ENCODE results near the gene EDC4.

Gene EDC4

DNA sequence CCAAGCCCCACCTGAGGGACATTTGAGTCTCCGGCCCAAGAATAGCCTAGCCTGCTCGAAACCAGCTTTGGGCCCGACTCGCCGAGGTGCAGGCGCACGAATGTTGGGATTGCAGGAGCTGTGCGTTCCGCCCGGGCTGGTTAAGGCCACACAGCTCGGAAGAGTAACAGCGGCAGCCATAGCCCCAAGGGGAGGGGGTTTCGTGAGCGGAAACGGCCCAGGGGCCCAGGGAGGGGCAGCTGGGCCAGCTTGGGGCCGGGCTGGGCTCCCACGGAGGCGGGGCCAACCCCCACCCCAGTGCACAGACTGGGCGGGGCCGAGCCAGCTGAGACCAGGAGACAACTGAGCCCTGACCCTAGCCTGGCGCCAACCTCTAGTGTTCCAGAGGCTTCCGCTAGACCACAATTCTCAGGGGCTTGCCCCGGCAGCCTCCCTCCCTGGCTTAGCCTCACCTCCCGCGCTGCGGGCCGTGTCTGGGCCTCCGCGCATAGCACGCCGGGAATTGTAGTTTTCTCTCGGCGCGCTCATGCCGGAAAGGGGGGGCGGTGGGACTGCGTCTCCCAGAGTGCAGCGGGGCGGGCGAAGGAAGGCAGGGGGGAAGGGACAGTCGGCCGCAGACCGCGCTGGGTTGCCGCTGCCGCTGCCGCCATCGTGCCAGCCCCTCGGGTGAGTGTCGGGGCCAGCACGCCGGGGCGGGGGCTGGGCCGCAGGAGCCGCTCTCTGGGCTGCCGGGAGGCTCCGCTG lies 26.4 kb upstream of the EDC4 start, which contains the start of gene NUTF2 (continued):
- TF ChIP-seq, protein P1, sequence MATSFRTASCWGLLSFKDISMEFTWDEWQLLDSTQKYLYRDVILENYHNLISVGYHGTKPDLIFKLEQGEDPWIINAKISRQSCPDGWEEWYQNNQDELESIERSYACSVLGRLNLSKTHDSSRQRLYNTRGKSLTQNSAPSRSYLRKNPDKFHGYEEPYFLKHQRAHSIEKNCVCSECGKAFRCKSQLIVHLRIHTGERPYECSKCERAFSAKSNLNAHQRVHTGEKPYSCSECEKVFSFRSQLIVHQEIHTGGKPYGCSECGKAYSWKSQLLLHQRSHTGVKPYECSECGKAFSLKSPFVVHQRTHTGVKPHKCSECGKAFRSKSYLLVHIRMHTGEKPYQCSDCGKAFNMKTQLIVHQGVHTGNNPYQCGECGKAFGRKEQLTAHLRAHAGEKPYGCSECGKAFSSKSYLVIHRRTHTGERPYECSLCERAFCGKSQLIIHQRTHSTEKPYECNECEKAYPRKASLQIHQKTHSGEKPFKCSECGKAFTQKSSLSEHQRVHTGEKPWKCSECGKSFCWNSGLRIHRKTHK (tag by site-specific recombination; IDR thresholded peaks at IDR 0.05), result no peak
- peak; percentile 72 for TF ChIP-seq ZNF843 (tag by site-specific recombination; IDR thresholded peaks at IDR 0.05)
- TF ChIP-seq, protein P2, sequence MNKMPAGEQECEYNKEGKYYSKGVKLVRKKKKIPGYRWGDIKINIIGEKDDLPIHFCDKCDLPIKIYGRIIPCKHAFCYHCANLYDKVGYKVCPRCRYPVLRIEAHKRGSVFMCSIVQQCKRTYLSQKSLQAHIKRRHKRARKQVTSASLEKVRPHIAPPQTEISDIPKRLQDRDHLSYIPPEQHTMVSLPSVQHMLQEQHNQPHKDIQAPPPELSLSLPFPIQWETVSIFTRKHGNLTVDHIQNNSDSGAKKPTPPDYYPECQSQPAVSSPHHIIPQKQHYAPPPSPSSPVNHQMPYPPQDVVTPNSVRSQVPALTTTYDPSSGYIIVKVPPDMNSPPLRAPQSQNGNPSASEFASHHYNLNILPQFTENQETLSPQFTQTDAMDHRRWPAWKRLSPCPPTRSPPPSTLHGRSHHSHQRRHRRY (tag by site-specific recombination; IDR thresholded peaks at IDR 0.05), result no peak
- 0 out of 2 replicates have a peak, but pooled peaks have one; percentile 26 for TF ChIP-seq OVOL3 (tag by site-specific recombination; IDR thresholded peaks at IDR 0.05)
- peak; percentile 99 for TF ChIP-seq ZNF76 (tag by site-specific recombination; IDR thresholded peaks at IDR 0.05; ENCODE audit: borderline replicate concordance, low read depth)
- no peak; the same call in 1 of the 2 replicates for TF ChIP-seq ZNF23 (tag by site-specific recombination; IDR thresholded peaks at IDR 0.05; ENCODE audit: borderline replicate concordance)
- no peak for TF ChIP-seq BCL11A (tag by site-specific recombination; IDR thresholded peaks at IDR 0.05; ENCODE audit: low read depth)
- TF ChIP-seq SP2 (tag by site-specific recombination; IDR thresholded peaks at IDR 0.05), result peak; percentile 86
- TF ChIP-seq ZNF660 (tag by site-specific recombination; IDR thresholded peaks at IDR 0.05), result peak; percentile 24; the same call in 1 of the 2 replicates
- TF ChIP-seq, protein P3, sequence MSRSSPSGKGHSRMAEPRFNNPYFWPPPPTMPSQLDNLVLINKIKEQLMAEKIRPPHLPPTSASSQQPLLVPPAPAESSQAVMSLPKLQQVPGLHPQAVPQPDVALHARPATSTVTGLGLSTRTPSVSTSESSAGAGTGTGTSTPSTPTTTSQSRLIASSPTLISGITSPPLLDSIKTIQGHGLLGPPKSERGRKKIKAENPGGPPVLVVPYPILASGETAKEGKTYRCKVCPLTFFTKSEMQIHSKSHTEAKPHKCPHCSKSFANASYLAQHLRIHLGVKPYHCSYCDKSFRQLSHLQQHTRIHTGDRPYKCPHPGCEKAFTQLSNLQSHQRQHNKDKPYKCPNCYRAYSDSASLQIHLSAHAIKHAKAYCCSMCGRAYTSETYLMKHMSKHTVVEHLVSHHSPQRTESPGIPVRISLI (tag by site-specific recombination; IDR thresholded peaks at IDR 0.05), result no peak
- no peak for TF ChIP-seq ZNF175 (tag by site-specific recombination; IDR thresholded peaks at IDR 0.05)
- peak; percentile 90 for TF ChIP-seq ZBTB20 (tag by site-specific recombination; IDR thresholded peaks at IDR 0.05)
- no peak for TF ChIP-seq ZNF221 (tag by site-specific recombination; IDR thresholded peaks at IDR 0.05; ENCODE audit: borderline replicate concordance)
- no peak for TF ChIP-seq ZNF140 (tag by site-specific recombination; IDR thresholded peaks at IDR 0.05)
- TF ChIP-seq ZNF184 (tag by site-specific recombination; IDR thresholded peaks at IDR 0.05), result no peak
- TF ChIP-seq ZNF354C (tag by site-specific recombination; IDR thresholded peaks at IDR 0.05; ENCODE audit: borderline replicate concordance, low read depth), result no peak
- no peak for TF ChIP-seq ZNF202 (tag by site-specific recombination; IDR thresholded peaks at IDR 0.05; ENCODE audit: borderline replicate concordance)
- TF ChIP-seq ZNF24 (tag by site-specific recombination; IDR thresholded peaks at IDR 0.05), result 0 out of 2 replicates have a peak, but pooled peaks have one; percentile 47
- TF ChIP-seq, protein P4, sequence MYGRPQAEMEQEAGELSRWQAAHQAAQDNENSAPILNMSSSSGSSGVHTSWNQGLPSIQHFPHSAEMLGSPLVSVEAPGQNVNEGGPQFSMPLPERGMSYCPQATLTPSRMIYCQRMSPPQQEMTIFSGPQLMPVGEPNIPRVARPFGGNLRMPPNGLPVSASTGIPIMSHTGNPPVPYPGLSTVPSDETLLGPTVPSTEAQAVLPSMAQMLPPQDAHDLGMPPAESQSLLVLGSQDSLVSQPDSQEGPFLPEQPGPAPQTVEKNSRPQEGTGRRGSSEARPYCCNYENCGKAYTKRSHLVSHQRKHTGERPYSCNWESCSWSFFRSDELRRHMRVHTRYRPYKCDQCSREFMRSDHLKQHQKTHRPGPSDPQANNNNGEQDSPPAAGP (tag by site-specific recombination; IDR thresholded peaks at IDR 0.05), result no peak
- TF ChIP-seq ZNF214 (tag by site-specific recombination; IDR thresholded peaks at IDR 0.05; ENCODE audit: borderline replicate concordance), result no peak
- TF ChIP-seq ZFHX2 (tag by site-specific recombination; conservative IDR thresholded peaks at IDR 0.05), result no peak; the same call in 1 of the 2 replicates
- TF ChIP-seq, protein P5, sequence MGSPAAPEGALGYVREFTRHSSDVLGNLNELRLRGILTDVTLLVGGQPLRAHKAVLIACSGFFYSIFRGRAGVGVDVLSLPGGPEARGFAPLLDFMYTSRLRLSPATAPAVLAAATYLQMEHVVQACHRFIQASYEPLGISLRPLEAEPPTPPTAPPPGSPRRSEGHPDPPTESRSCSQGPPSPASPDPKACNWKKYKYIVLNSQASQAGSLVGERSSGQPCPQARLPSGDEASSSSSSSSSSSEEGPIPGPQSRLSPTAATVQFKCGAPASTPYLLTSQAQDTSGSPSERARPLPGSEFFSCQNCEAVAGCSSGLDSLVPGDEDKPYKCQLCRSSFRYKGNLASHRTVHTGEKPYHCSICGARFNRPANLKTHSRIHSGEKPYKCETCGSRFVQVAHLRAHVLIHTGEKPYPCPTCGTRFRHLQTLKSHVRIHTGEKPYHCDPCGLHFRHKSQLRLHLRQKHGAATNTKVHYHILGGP (tag by site-specific recombination; IDR thresholded peaks at IDR 0.05), result no peak
- TF ChIP-seq KLF7 (tag by site-specific recombination; IDR thresholded peaks at IDR 0.05; ENCODE audit: borderline replicate concordance), result peak; percentile 88; the same call in 1 of the 2 replicates
- TF ChIP-seq, protein P6, sequence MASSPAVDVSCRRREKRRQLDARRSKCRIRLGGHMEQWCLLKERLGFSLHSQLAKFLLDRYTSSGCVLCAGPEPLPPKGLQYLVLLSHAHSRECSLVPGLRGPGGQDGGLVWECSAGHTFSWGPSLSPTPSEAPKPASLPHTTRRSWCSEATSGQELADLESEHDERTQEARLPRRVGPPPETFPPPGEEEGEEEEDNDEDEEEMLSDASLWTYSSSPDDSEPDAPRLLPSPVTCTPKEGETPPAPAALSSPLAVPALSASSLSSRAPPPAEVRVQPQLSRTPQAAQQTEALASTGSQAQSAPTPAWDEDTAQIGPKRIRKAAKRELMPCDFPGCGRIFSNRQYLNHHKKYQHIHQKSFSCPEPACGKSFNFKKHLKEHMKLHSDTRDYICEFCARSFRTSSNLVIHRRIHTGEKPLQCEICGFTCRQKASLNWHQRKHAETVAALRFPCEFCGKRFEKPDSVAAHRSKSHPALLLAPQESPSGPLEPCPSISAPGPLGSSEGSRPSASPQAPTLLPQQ (tag by site-specific recombination; IDR thresholded peaks at IDR 0.05), result peak; percentile 75; the same call in 1 of the 2 replicates
- TF ChIP-seq ZNF654 (tag by site-specific recombination; IDR thresholded peaks at IDR 0.05; ENCODE audit: low read depth), result no peak
- TF ChIP-seq ZNF391 (tag by site-specific recombination; IDR thresholded peaks at IDR 0.05; ENCODE audit: borderline replicate concordance, low read depth), result no peak
- TF ChIP-seq, protein P7, sequence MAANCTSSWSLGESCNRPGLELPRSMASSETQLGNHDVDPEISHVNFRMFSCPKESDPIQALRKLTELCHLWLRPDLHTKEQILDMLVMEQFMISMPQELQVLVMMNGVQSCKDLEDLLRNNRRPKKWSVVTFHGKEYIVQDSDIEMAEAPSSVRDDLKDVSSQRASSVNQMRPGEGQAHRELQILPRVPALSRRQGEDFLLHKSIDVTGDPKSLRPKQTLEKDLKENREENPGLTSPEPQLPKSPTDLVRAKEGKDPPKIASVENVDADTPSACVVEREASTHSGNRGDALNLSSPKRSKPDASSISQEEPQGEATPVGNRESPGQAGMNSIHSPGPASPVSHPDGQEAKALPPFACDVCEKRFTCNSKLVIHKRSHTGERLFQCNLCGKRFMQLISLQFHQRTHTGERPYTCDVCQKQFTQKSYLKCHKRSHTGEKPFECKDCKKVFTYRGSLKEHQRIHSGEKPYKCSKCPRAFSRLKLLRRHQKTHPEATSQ (tag by site-specific recombination; IDR thresholded peaks at IDR 0.05), result no peak
- peak; percentile 96 for TF ChIP-seq GLIS1 (tag by site-specific recombination; IDR thresholded peaks at IDR 0.05)
